Hepatocyte (in vitro differentiated cells): ENCODE data around the gene CD27. TPM values are rescaled to one million over a fixed set of nuclear protein-coding genes. Genes with fewer than 3 reads are reported as not detected.
"Not testable (repeated sequence)": the region's sequence is repeated elsewhere in the genome, so short reads cannot be mapped to it uniquely, and the experiment has no call there.

ENCODE experiments used
- DNase-seq: peaks from one replicate; pipeline ENCODE4 v3.0.0-alpha.2; 2016; ENCODE audit warnings: low spot score
- H2AFZ ChIP-seq: fragments of 200-600 bp; sonication (generic); 2 replicates; pipeline ENCODE4 v1.6.0; 2016; ENCODE audit warnings: antibody characterized with exemption, mild to moderate bottlenecking
- H3K27ac ChIP-seq: fragments of 200-600 bp; sonication (generic); 2 replicates; pipeline ENCODE4 v1.5.1; 2016; ENCODE audit warnings: mild to moderate bottlenecking
- H3K27me3 ChIP-seq: fragments of 200-600 bp; sonication (generic); 2 replicates; pipeline ENCODE4 v1.6.1; 2016
- H3K36me3 ChIP-seq: fragments of 200-600 bp; sonication (generic); replicated peaks from 2 replicates; pipeline ENCODE4 v1.5.1; 2016; ENCODE audit warnings: low read depth; ENCODE audit not compliant: insufficient read depth
- H3K4me1 ChIP-seq: fragments of 200-600 bp; sonication (generic); 2 replicates; pipeline ENCODE4 v1.5.1; 2016; ENCODE audit warnings: mild to moderate bottlenecking, moderate library complexity; ENCODE audit not compliant: insufficient read depth
- H3K4me2 ChIP-seq: fragments of 200-600 bp; sonication (generic); 2 replicates; pipeline ENCODE4 v1.6.0; 2016
- H3K4me3 ChIP-seq: fragments of 200-600 bp; sonication (generic); 2 replicates; pipeline ENCODE4 v1.5.1; 2016; ENCODE audit warnings: mild to moderate bottlenecking
- H3K79me2 ChIP-seq: fragments of 200-600 bp; sonication (generic); 2 replicates; pipeline ENCODE4 v1.6.0; 2017; ENCODE audit warnings: mild to moderate bottlenecking
- H3K9me2 ChIP-seq: fragments of 200-600 bp; sonication (generic); replicated peaks from 2 replicates; pipeline ENCODE4 v1.6.0; 2017; ENCODE audit warnings: mild to moderate bottlenecking; ENCODE audit not compliant: insufficient read depth
- H3K9me3 ChIP-seq: fragments of 200-600 bp; sonication (generic); 2 replicates; pipeline ENCODE4 v1.5.1; 2016; ENCODE audit warnings: low read depth, mild to moderate bottlenecking
- H4K20me1 ChIP-seq: fragments of 200-600 bp; sonication (generic); 2 replicates; pipeline ENCODE4 v1.6.0; 2016; ENCODE audit warnings: mild to moderate bottlenecking; ENCODE audit not compliant: insufficient read depth, poor library complexity, severe bottlenecking
- EZH2 ChIP-seq: fragments of 200-600 bp; sonication (generic); IDR thresholded peaks from 2 replicates; pipeline ENCODE4 v1.6.1; 2016; ENCODE audit warnings: antibody characterized with exemption, mild to moderate bottlenecking, borderline replicate concordance
- EZH2phosphoT487 ChIP-seq: fragments of 200-600 bp; sonication (generic); IDR thresholded peaks from one replicate; pipeline ENCODE4 v1.6.1; 2018; ENCODE audit warnings: antibody characterized with exemption, mild to moderate bottlenecking, low read depth, moderate library complexity; ENCODE audit not compliant: unreplicated experiment, severe bottlenecking
- WGBS: methylation state at CpG from one replicate; pipeline ENCODE4 v1.1.6; 2016; ENCODE audit warnings: low lambda C conversion rate; ENCODE audit errors: missing lambda C conversion rate; 5-methylcytosine and 5-hydroxymethylcytosine counted together
- polyA plus RNA-seq: library from polyadenylated mRNA; unstranded; fragments of >200 nt; fragmentation: Nextera tagmentation; extraction: Ambion mirVana; gene quantifications from 2 replicates; pipeline ENCODE4 v1.2.1, GENCODE V29; 2016
- total RNA-seq: library from RNA; depleted of rRNA; stranded (reverse); fragments of >200 nt; gene quantifications from 2 replicates; pipeline ENCODE4 v1.2.3, GENCODE V29; 2014
- TF ChIP-seq, protein P1 (sequence below): fragments of 200-600 bp; sonication (generic); IDR thresholded peaks from 2 replicates; pipeline ENCODE4 v1.5.1; 2016; ENCODE audit warnings: antibody characterized with exemption, mild to moderate bottlenecking; ENCODE audit not compliant: poor library complexity

Gene CD27
- total and polyA plus RNA-seq, 2 experiments from 2014 or later = 0.15 TPM; not detected in 1

- TF ChIP-seq, protein P1, sequence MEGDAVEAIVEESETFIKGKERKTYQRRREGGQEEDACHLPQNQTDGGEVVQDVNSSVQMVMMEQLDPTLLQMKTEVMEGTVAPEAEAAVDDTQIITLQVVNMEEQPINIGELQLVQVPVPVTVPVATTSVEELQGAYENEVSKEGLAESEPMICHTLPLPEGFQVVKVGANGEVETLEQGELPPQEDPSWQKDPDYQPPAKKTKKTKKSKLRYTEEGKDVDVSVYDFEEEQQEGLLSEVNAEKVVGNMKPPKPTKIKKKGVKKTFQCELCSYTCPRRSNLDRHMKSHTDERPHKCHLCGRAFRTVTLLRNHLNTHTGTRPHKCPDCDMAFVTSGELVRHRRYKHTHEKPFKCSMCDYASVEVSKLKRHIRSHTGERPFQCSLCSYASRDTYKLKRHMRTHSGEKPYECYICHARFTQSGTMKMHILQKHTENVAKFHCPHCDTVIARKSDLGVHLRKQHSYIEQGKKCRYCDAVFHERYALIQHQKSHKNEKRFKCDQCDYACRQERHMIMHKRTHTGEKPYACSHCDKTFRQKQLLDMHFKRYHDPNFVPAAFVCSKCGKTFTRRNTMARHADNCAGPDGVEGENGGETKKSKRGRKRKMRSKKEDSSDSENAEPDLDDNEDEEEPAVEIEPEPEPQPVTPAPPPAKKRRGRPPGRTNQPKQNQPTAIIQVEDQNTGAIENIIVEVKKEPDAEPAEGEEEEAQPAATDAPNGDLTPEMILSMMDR = no peak
- TF ChIP-seq EZH2 (no peak), EZH2phosphoT487 (no peak)
- Histone ChIP-seq H3K4me3 (no peak overlapping the region), H2AFZ (no peak overlapping the region), H3K4me1 (peaks cover 7% of the 10 kb centered on the region), H3K9me2 (no peaks in the 10 kb centered on the region), H3K79me2 (peaks cover 13% of the 10 kb centered on the region), H4K20me1 (no peaks in the 10 kb centered on the region), H3K9me3 (no peaks in the 10 kb centered on the region), H3K27ac (no peak overlapping the region), H3K36me3 (no peaks in the 10 kb centered on the region), H3K4me2 (no peak overlapping the region), H3K27me3 (no peaks in the 10 kb centered on the region)
- no peak for DNase-seq
- 94% methylated on average over 1 of the region's 1 CpG for WGBS
Observed at GRCh38 chr12:6471989-6472360, 27.2 kb downstream of the CD27 start.

- no peak overlapping the region for H3K27ac ChIP-seq
- no peak for DNase-seq
- H3K4me1 ChIP-seq = peaks cover 7% of the 10 kb centered on the region
- WGBS = 86% methylated on average over 11 of the region's 11 CpGs
- H3K36me3 ChIP-seq = no peaks in the 10 kb centered on the region
- H3K27me3 ChIP-seq = no peaks in the 10 kb centered on the region
- H2AFZ ChIP-seq = no peak overlapping the region
- H4K20me1 ChIP-seq = no peaks in the 10 kb centered on the region
- H3K4me3 ChIP-seq = no peak overlapping the region
- no peaks in the 10 kb centered on the region for H3K9me2 ChIP-seq
- no peak overlapping the region for H3K4me2 ChIP-seq
- no peaks in the 10 kb centered on the region for H3K9me3 ChIP-seq
- TF ChIP-seq, protein P1 = no peak
- no peak for TF ChIP-seq EZH2phosphoT487
- TF ChIP-seq EZH2 = no peak
- H3K79me2 ChIP-seq = peaks cover 13% of the 10 kb centered on the region
Observed at GRCh38 chr12:6472491-6472890, 27.7 kb downstream of the CD27 start.

GRCh38 chr12:6475233-6475975, 30.6 kb downstream of the CD27 start:
- H2AFZ ChIP-seq, H3K4me3 ChIP-seq, H3K4me2 ChIP-seq, H3K27ac ChIP-seq, H3K79me2 ChIP-seq, H3K4me1 ChIP-seq, DNase-seq, H3K27me3 ChIP-seq, H3K36me3 ChIP-seq, H4K20me1 ChIP-seq, H3K9me3 ChIP-seq, H3K9me2 ChIP-seq: not testable (repeated sequence)
- 94% methylated on average over 22 of the region's 48 CpGs for WGBS

DNA sequence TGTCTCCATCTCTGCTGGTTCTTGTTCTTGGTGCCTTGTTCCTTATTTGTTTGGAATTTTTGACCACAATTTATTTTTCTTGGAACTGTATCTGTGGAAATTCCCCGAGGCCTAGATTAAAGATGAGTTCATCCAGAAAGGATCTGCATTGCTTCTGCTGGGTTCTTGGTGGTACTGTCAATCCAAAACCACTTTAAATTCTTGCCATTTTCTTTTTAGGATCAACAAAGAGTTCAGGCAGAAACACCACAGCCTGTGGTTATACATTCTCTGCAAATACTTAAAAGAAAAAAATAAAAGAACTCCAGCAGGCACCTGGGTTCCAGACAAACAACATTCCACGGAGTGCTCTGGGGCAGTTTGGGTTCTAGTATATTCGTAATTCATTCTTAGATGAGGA, 31.7 kb downstream of the CD27 start:
- H2AFZ ChIP-seq = no peak overlapping the region
- H3K79me2 ChIP-seq = no peaks in the 10 kb centered on the region
- peak overlapping the region; percentile 54 for H3K27ac ChIP-seq
- no peaks in the 10 kb centered on the region for H3K9me2 ChIP-seq
- TF ChIP-seq EZH2phosphoT487 (no peak), EZH2 (no peak)
- TF ChIP-seq, protein P1 = no peak
- H3K9me3 ChIP-seq = no peaks in the 10 kb centered on the region
- H4K20me1 ChIP-seq = no peaks in the 10 kb centered on the region
- H3K4me1 ChIP-seq = no peaks in the 10 kb centered on the region
- H3K27me3 ChIP-seq = no peaks in the 10 kb centered on the region
- no peak overlapping the region for H3K4me2 ChIP-seq
- H3K36me3 ChIP-seq = no peaks in the 10 kb centered on the region
- 55% methylated on average over 3 of the region's 3 CpGs for WGBS
- no peak for DNase-seq
- H3K4me3 ChIP-seq = no peak overlapping the region

DNA sequence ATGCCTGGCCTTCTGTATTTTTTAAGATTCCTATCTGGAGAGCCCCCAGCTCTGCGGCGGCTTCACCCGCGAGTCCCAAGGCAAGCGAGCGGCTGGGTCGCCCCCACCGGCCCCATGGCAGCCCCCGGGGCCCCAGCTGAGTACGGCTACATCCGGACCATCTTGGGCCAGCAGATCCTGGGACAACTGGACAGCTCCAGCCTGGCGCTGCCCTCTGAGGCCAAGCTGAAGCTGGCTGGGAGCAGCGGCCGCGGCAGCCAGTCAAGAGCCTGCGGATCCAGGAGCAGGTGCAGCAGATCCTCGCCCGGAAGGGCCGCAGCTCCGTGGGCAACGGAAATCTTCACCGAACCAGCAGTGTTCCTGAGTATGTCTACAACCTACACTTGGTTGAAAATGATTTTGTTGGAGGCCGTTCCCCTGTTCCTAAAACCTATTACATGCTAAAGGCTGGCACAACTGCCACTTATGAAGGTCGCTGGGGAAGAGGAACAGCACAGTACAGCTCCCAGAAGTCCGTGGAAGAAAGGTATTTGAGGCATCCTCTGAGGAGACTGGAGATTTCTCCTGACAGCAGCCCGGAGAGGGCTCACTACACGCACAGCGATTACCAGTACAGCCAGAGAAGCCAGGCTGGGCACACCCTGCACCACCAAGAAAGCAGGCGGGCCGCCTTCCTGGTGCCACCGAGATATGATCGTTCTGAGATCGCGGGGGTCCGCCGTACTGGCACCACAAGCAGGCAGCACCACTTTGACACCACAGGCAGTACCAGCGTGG, 33.0 kb downstream of the CD27 start:
- not testable (repeated sequence) for H3K4me2 ChIP-seq, DNase-seq, H3K27ac ChIP-seq, H4K20me1 ChIP-seq, H3K9me3 ChIP-seq, H2AFZ ChIP-seq, H3K9me2 ChIP-seq, H3K36me3 ChIP-seq, H3K4me1 ChIP-seq, H3K4me3 ChIP-seq, H3K27me3 ChIP-seq, H3K79me2 ChIP-seq
- WGBS = 96% methylated on average over 36 of the region's 37 CpGs
